ENCODE results near the gene ALKAL2.

DNA sequence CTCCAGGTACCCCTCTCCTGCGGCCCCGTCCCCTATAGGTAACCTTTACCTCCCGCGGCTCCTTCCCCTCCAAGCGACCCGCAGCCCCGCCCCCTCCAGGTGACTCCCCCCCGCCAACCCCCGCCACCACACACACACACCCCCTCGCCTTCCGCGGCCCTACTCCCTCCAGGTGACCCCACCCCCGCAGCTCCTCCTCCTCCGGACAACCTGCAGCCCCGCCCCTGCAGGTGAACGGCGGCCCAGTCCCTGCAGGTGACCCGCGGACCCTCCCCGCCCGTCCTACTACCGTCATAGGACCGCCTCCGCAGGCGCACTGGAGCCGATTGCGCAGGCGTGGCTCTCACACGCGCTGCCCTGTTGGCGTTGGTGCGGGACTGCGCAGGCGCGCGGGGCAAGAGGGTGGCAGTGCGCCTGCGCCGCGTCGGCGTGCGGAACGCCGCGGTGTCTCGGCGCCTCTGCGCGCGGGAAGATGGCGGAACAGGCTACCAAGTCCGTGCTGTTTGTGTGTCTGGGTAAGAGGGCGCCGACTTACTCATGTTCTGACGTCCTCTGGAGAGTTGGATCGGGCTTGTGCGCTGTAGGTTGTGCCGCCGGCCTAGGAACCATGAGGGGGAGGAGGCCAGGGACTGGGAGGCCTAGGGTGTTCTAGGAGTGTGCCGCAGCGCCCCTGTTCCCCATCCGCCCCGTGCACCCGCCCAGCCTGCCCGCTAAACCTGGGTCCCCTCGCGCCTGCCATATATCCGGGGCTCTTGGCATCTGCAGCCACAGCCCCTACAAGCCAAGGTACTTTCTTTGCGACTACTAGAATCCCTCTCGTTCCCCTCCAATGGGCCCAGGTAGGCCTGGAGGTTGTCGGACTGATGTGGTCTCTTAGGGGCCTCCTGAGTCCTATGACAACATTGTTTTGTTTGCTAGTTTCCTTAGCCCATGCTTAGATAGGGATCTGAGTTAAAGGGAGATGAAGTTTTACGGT, 23.1 kb downstream of the ALKAL2 start, which contains the start of gene ACP1:
- TF ChIP-seq FOXM1 (IDR thresholded peaks at IDR 0.05; ENCODE audit: borderline replicate concordance, low read depth) (no peak), EP300 (IDR thresholded peaks at IDR 0.05; ENCODE audit: borderline replicate concordance) (no peak), CEBPB (IDR thresholded peaks at IDR 0.05) (no peak), TCF12 (IDR thresholded peaks at IDR 0.05; ENCODE audit: low read depth) (peak; percentile 47; the same call in 1 of the 2 replicates), RAD21 (IDR thresholded peaks at IDR 0.05; ENCODE audit: low read depth) (no peak), EGR1 (IDR thresholded peaks at IDR 0.05) (peak; percentile 69), ZBTB7A (IDR thresholded peaks at IDR 0.05; ENCODE audit: low read depth) (no peak), CREB1 (IDR thresholded peaks at IDR 0.05; ENCODE audit: low read depth) (0 out of 2 replicates have a peak, but pooled peaks have one; percentile 25)
- TF ChIP-seq, protein P1, sequence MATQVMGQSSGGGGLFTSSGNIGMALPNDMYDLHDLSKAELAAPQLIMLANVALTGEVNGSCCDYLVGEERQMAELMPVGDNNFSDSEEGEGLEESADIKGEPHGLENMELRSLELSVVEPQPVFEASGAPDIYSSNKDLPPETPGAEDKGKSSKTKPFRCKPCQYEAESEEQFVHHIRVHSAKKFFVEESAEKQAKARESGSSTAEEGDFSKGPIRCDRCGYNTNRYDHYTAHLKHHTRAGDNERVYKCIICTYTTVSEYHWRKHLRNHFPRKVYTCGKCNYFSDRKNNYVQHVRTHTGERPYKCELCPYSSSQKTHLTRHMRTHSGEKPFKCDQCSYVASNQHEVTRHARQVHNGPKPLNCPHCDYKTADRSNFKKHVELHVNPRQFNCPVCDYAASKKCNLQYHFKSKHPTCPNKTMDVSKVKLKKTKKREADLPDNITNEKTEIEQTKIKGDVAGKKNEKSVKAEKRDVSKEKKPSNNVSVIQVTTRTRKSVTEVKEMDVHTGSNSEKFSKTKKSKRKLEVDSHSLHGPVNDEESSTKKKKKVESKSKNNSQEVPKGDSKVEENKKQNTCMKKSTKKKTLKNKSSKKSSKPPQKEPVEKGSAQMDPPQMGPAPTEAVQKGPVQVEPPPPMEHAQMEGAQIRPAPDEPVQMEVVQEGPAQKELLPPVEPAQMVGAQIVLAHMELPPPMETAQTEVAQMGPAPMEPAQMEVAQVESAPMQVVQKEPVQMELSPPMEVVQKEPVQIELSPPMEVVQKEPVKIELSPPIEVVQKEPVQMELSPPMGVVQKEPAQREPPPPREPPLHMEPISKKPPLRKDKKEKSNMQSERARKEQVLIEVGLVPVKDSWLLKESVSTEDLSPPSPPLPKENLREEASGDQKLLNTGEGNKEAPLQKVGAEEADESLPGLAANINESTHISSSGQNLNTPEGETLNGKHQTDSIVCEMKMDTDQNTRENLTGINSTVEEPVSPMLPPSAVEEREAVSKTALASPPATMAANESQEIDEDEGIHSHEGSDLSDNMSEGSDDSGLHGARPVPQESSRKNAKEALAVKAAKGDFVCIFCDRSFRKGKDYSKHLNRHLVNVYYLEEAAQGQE (IDR thresholded peaks at IDR 0.05; ENCODE audit: low read depth): no peak

Measured in Ishikawa (cell line).